GM21360 (cell line): ENCODE data around the gene ATRIP.
A peak's percentile ranks its signal among the peaks of the same experiment; 100 is the strongest.
"Not testable (repeated sequence)": the region's sequence is repeated elsewhere in the genome, so short reads cannot be mapped to it uniquely, and the experiment has no call there.

Experiments used
- ATAC-seq: cut with Tn5 transposase; IDR thresholded peaks from one replicate; pipeline ENCODE4 v1.9.1; 2021; ENCODE audit warnings: mild to moderate bottlenecking, moderate library complexity; ENCODE audit not compliant: unreplicated experiment

Gene ATRIP

DNA sequence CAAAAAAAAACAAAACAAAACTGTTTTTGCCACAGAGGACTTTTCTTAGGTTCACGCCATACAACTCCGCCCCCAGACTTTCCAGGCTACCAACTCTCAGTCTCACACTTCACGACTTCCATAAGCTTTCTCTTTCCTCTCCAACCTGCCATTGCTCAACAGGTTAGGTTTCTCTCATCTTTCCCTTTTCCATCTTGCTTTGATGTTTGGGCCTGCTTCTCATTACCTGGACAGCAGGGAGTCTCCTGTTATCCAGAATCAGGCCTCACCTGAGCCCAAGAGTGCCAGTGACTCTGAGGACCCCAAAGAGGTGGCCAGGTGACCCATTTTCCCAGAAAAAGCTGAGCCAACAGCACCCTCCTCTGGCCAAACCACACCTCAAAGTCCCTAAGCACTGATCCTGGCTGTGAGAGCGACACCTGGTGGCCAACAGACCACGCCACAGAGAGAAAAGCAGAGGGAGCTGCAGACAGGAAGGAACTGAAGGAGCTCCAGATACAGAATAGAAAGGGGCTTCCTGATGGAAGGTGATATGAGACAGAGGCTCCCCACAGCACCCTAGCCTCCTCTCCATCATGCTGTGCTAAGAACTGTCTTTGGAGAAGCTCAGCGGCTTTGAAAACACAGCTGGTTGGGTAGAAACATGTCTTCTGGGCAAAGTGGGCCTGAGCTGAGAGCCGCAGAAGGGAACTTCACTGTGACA, 10.6 kb upstream of the ATRIP start:
- ATAC-seq = no peak

- no peak for ATAC-seq
These were observed 10.1 kb upstream of the ATRIP start for GRCh38 chr3:48436477-48436787.

DNA sequence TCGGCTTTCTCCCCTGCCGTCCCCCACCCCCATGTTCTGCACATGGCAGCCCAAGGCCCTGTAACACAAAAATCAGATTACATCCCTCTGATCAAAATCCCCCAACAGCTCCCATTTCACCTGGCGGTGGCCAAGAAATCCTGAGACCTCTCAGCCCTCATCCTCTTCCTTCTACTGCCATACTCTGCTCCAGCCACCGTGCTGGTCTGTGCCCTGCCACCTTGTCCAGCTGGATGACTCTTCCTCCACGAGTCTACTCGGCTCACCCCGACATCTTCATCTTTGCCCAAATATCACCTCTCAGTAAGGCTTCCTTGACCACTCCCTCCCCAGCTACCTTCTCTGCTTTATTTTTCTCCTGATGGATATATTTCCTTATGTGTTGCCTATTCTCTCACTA, 9.7 kb upstream of the ATRIP start:
- no peak for ATAC-seq

DNA sequence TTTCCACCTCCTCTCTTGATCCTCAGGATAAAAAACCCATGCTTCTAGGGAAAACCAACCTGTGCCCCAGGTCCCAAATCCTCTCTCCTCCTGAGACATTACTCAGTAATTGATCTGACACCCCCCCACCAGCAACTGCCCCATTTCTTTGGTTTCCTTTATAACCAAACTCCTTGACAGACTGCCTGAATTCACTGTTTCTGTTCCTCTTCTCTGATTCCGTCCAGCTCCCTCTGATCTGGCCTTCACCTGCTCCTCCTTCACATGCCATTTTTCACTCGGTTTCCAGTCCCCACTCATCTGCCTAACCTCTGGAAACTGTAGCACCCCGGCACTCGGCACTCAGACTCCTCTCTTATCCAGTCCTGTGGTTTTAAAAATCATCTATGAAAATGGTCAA, 8.7 kb upstream of the ATRIP start:
- ATAC-seq = no peak

DNA sequence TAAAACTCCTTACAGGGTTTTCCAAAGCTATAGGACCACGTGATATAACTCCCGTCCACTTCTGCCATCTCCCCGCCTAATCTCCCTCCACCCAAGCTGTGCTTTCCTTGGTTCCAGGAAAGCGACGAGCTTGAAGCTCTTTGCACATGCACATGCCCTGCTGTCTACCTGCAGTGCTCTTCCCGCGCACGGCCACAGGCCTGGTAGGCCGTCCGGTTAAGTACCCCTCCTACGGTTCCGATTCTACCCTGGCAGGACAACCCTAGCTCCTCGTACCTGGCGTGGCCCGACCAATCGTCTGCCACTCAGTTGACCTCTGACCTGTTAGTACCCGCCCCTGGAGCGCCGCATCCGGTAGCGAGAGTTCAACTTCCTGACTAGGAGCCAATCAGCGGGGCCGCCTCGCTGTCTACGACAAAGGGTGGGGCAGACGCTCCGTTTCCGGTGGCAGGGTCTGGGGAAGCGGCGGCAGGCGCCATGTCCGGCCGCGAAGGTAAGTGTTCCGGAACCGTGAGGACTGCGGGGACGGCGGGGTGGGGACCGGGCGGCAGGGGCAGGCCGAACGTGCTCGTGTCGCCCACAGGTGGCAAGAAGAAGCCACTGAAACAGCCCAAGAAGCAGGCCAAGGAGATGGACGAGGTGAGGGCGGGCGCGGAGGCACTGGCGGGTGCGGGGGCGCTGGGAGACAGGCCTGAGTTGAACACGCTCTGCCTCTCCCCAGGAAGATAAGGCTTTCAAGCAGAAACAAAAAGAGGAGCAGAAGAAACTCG, 6.5 kb upstream of the ATRIP start, which contains the start of the genes CCDC51 and TMA7:
TSS of gene CCDC51 (minus strand) at position 300 of the 770 bp plus-strand sequence. CDS start 4,991 bp downstream, outside the sequence.
TSS of gene TMA7 (plus strand) at position 438 of the 770 bp plus-strand sequence. CDS start at position 478, 40 bp downstream.
- ATAC-seq = peak; percentile 86

DNA sequence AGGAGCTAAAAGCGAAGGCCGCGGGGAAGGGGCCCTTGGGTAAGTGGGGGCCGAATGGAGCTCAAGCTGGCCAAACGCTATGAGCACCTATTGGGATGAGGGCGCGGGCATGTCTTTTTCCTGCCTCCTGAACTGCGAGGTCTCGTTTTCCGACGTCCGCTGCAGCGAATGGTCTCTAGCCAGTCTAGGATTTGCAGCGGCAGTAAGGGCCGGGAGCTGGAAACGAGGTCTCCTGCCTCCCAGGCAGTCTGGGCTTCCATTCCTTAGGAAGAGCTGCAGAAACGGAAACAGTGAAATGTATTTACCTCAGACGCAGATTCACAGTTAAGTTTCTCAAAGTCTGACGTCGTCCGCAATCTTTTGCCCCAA, 6.0 kb upstream of the ATRIP start:
- no peak for ATAC-seq

- no peak for ATAC-seq
These were observed 4.6 kb upstream of the ATRIP start for GRCh38 chr3:48441940-48442339.

DNA sequence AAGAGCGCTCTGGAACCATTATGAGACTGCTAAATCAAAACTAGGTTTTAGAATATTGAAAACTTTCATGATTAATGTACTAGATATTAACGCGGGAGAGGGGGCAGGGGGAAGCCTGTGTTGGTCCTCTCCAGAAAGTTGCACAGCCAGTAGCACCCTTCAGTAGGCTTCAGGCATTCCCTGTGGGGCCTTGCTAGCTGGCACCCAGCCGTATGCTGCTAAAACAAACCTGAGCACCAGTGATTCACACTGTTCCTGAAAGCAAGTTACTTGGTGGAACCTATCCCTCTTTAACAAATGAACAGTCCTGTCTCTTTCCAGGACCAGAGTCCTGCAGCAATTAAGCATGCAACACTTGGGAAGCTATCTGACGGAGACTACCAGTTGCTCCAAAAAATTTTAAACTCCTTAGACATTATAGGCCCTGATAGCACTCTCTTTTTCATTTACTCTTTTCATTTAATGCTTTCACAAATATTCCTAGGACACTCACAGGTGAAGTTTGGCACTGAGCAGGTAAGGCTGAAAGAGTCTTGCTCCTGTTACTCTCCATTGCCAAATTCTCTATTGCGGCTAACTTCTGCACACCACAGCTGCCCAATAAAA, 1.2 kb upstream of the ATRIP start:
- no peak for ATAC-seq

GRCh38 chr3:48446043-48446424, 503 bp upstream of the ATRIP start:
- ATAC-seq = no peak

GRCh38 chr3:48451270-48451669, 4.7 kb downstream of the ATRIP start:
- ATAC-seq = no peak

- no peak for ATAC-seq
These were observed 9.9 kb downstream of the ATRIP start for GRCh38 chr3:48456456-48456855.

GRCh38 chr3:48459331-48459730, 12.8 kb downstream of the ATRIP start:
- ATAC-seq = no peak

GRCh38 chr3:48459773-48460516, 13.4 kb downstream of the ATRIP start:
- ATAC-seq = no peak

DNA sequence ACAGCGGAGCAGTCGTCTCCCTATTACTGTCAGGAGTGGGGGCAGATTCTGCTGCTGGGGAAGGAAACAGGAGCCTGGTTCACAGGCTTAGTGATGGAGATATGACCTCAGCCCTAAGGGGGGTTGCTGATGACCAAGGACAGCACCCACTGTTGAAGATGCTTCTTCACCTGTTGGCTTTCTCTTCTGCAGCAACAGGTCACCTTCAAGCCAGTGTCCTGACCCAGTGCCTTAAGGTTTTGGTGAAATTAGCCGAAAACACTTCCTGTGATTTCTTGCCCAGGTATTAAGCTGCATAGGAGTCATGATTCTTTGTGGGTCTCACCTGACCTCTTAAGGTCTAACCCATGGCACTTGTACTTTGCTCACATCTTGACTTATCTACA, 14.0 kb downstream of the ATRIP start:
- ATAC-seq = no peak

- not testable (repeated sequence) for ATAC-seq
These were observed 15.2 kb downstream of the ATRIP start for GRCh38 chr3:48461767-48462166.

- no peak for ATAC-seq
These were observed 17.2 kb downstream of the ATRIP start for GRCh38 chr3:48463703-48464102.

DNA sequence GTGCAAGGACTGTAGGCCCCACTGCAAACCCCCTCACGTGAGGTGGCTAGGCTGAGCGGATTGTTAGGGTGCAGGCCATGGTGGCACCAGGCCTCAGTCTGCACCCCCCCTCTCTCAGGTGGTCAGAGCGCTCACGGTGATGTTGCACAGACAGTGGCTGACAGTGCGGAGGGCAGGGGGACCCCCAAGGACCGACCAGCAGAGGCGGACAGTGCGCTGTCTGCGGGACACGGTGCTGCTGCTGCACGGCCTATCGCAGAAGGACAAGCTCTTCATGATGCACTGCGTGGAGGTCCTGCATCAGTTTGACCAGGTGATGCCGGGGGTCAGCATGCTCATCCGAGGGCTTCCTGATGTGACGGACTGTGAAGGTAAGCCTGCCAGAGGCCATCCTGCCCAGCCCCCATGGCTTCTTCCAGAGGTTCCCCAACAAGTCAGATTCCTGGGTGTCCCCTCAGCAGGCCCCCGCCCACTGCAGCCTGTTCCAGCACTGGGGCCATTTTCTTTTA, 18.2 kb downstream of the ATRIP start:
- no peak for ATAC-seq

GRCh38 chr3:48465237-48465530, 18.6 kb downstream of the ATRIP start:
- no peak for ATAC-seq

DNA sequence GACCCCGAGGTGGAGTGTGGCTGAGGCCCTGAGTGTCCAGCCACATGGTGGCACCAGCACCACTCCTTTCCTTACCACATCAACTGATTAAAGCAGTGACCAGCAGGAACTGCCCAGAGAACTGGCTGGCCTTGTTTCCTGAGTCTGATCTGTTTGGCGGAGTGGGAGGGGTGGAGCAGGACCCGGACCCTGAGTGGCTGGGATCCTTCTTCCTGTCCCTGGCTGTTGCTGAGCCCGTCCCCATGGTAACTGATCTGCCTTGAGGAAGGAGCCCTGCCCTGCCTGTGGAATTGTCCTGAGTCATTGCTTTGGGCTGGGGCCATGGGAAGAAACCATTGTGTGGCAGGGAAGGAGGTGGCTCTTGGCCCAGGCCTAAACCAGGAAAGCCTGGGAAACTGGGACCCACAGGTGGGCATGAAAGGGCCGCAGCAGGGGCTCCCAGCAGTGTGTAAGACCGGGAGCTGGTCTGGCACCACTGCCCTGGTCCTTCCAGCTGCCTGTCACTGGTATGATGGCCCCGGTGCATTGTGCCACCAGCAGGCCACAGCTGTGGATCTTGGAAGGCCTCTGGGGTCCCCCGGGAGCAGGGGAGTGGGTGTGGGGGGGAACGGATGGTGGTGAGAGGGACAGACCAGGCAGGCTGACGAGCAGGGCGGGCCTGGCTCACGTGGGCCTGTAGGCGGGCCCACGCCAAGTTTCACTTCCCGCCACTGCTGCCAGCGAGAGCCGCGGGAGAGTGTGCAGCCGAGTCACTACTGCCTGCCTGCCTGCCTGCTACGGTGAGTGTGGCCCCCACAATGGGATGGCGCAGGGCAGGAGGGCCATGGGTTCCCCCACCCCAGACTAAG, 19.2 kb downstream of the ATRIP start:
- ATAC-seq = peak; percentile 75

DNA sequence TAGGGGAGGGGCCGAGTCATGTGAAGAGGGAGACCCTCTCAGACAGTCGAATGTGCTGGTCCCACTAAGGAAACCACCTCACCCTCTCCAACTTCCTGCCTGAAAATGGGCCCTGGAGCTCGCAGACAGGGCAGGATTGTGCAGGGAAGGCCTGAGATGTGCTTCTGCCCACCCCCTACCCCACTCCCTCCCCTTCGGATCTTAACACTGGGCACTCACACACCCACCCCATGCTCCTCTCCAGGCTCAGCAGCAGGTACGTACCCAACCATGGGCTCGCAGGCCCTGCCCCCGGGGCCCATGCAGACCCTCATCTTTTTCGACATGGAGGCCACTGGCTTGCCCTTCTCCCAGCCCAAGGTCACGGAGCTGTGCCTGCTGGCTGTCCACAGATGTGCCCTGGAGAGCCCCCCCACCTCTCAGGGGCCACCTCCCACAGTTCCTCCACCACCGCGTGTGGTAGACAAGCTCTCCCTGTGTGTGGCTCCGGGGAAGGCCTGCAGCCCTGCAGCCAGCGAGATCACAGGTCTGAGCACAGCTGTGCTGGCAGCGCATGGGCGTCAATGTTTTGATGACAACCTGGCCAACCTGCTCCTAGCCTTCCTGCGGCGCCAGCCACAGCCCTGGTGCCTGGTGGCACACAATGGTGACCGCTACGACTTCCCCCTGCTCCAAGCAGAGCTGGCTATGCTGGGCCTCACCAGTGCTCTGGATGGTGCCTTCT, 20.0 kb downstream of the ATRIP start:
- ATAC-seq = peak; percentile 11
